ENCODE results near the gene ITSN1. TPM values are rescaled to one million over a fixed set of nuclear protein-coding genes. Genes with fewer than 3 reads are reported as not detected.

The ITSN1 gene
- total and polyA plus RNA-seq, 2 experiments from 2014 or later, result 35.5 to 57.1 TPM

GRCh38 chr21:33734291-33734690 is 92.0 kb downstream of the ITSN1 start:
- Histone ChIP-seq H3K27me3 (replicated peaks; ENCODE audit: insufficient read depth) (no peaks in the 10 kb centered on the region), H3K4me3 (no peak overlapping the region), H3K9me2 (ENCODE audit: insufficient read depth) (no peaks in the 10 kb centered on the region), H3K4me1 (ENCODE audit: insufficient read depth) (no peaks in the 10 kb centered on the region), H3F3A (ENCODE audit: insufficient read depth) (peaks cover 12% of the 10 kb centered on the region; the same call in 1 of the 2 replicates), H3K79me2 (ENCODE audit: insufficient read depth) (0 out of 2 replicates have a peak, but pooled peaks cover under 1% of the 10 kb centered on the region), H3K9ac (no peak overlapping the region), H4K20me1 (ENCODE audit: insufficient read depth) (no peaks in the 10 kb centered on the region), H2AFZ (no peak overlapping the region), H3K4me2 (ENCODE audit: unreplicated experiment) (no peak overlapping the region), H3K36me3 (ENCODE audit: low read depth) (no peaks in the 10 kb centered on the region; the same call in 1 of the 2 replicates), H3K27ac (no peak overlapping the region), H3K9me3 (ENCODE audit: low read depth) (no peaks in the 10 kb centered on the region)
- TF ChIP-seq EZH2phosphoT487 (IDR thresholded peaks at IDR 0.05; ENCODE audit: insufficient read depth, low read depth), result no peak
- no peak for TF ChIP-seq EZH2 (IDR thresholded peaks at IDR 0.05; ENCODE audit: insufficient read depth, poor library complexity, severe bottlenecking)
- in situ Hi-C loops (cut with MboI), result no loop called here
- DNase-seq, result no peak
- WGBS, 2 experiments (ENCODE audit: low coverage in 1 of 2, low lambda C conversion rate in 2 of 2, missing lambda C conversion rate in 2 of 2), result 70 to 71% methylated on average over 3 of the region's 3 CpGs

GRCh38 chr21:33734818-33735217 is 92.5 kb downstream of the ITSN1 start:
- H3K27me3 ChIP-seq (replicated peaks; ENCODE audit: insufficient read depth), result no peaks in the 10 kb centered on the region
- 90 to 99% methylated on average over 2 of the region's 2 CpGs for WGBS, 2 experiments (ENCODE audit: low coverage in 1 of 2, low lambda C conversion rate in 2 of 2, missing lambda C conversion rate in 2 of 2)
- H3K27ac ChIP-seq, result no peak overlapping the region
- H3K79me2 ChIP-seq (ENCODE audit: insufficient read depth), result 0 out of 2 replicates have a peak, but pooled peaks cover 2% of the 10 kb centered on the region
- in situ Hi-C loops (cut with MboI), result no loop called here
- no peak overlapping the region for H3K4me3 ChIP-seq
- TF ChIP-seq EZH2 (IDR thresholded peaks at IDR 0.05; ENCODE audit: insufficient read depth, poor library complexity, severe bottlenecking) (no peak), EZH2phosphoT487 (IDR thresholded peaks at IDR 0.05; ENCODE audit: insufficient read depth, low read depth) (no peak)
- no peaks in the 10 kb centered on the region for H3K4me1 ChIP-seq (ENCODE audit: insufficient read depth)
- H3K4me2 ChIP-seq (ENCODE audit: unreplicated experiment), result no peak overlapping the region
- no peaks in the 10 kb centered on the region for H4K20me1 ChIP-seq (ENCODE audit: insufficient read depth)
- no peaks in the 10 kb centered on the region for H3K9me2 ChIP-seq (ENCODE audit: insufficient read depth)
- DNase-seq, result no peak
- H3F3A ChIP-seq (ENCODE audit: insufficient read depth), result peaks cover 12% of the 10 kb centered on the region; the same call in 1 of the 2 replicates
- no peaks in the 10 kb centered on the region; the same call in 1 of the 2 replicates for H3K36me3 ChIP-seq (ENCODE audit: low read depth)
- no peaks in the 10 kb centered on the region for H3K9me3 ChIP-seq (ENCODE audit: low read depth)
- no peak overlapping the region for H3K9ac ChIP-seq
- H2AFZ ChIP-seq, result no peak overlapping the region

GRCh38 chr21:33736569-33736968 is 94.3 kb downstream of the ITSN1 start:
- 94 to 95% methylated on average over 3 of the region's 3 CpGs for WGBS, 2 experiments (ENCODE audit: low coverage in 1 of 2, low lambda C conversion rate in 2 of 2, missing lambda C conversion rate in 2 of 2)
- H3K4me1 ChIP-seq (ENCODE audit: insufficient read depth), result no peaks in the 10 kb centered on the region
- in situ Hi-C loops (cut with MboI), result no loop called here
- H3K27me3 ChIP-seq (replicated peaks; ENCODE audit: insufficient read depth), result no peaks in the 10 kb centered on the region
- no peak overlapping the region for H2AFZ ChIP-seq
- no peaks in the 10 kb centered on the region for H4K20me1 ChIP-seq (ENCODE audit: insufficient read depth)
- no peak for TF ChIP-seq EZH2phosphoT487 (IDR thresholded peaks at IDR 0.05; ENCODE audit: insufficient read depth, low read depth)
- no peak for TF ChIP-seq EZH2 (IDR thresholded peaks at IDR 0.05; ENCODE audit: insufficient read depth, poor library complexity, severe bottlenecking)
- H3K36me3 ChIP-seq (ENCODE audit: low read depth), result peaks cover 4% of the 10 kb centered on the region; the same call in 1 of the 2 replicates
- H3K4me3 ChIP-seq, result no peak overlapping the region
- no peak for DNase-seq
- no peak overlapping the region for H3K4me2 ChIP-seq (ENCODE audit: unreplicated experiment)
- H3K9ac ChIP-seq, result no peak overlapping the region
- H3K9me3 ChIP-seq (ENCODE audit: low read depth), result no peaks in the 10 kb centered on the region
- peaks cover 12% of the 10 kb centered on the region; the same call in 1 of the 2 replicates for H3F3A ChIP-seq (ENCODE audit: insufficient read depth)
- no peaks in the 10 kb centered on the region for H3K9me2 ChIP-seq (ENCODE audit: insufficient read depth)
- H3K79me2 ChIP-seq (ENCODE audit: insufficient read depth), result 0 out of 2 replicates have a peak, but pooled peaks cover 11% of the 10 kb centered on the region
- no peak overlapping the region for H3K27ac ChIP-seq

GRCh38 chr21:33739701-33740100 is 97.4 kb downstream of the ITSN1 start:
- H3K36me3 ChIP-seq (ENCODE audit: low read depth), result peaks cover 4% of the 10 kb centered on the region; the same call in 1 of the 2 replicates
- H3K27ac ChIP-seq, result no peak overlapping the region
- DNase-seq, result no peak
- H3K4me3 ChIP-seq, result no peak overlapping the region
- 0 out of 2 replicates have a peak, but pooled peaks cover 11% of the 10 kb centered on the region for H3K79me2 ChIP-seq (ENCODE audit: insufficient read depth)
- no peak overlapping the region for H3K9ac ChIP-seq
- H3K9me3 ChIP-seq (ENCODE audit: low read depth), result no peaks in the 10 kb centered on the region
- in situ Hi-C loops (cut with MboI), result no loop called here
- 95 to 98% methylated on average over 5 of the region's 5 CpGs for WGBS, 2 experiments (ENCODE audit: low coverage in 1 of 2, low lambda C conversion rate in 2 of 2, missing lambda C conversion rate in 2 of 2)
- H4K20me1 ChIP-seq (ENCODE audit: insufficient read depth), result no peaks in the 10 kb centered on the region
- no peaks in the 10 kb centered on the region for H3F3A ChIP-seq (ENCODE audit: insufficient read depth)
- no peak overlapping the region for H2AFZ ChIP-seq
- H3K27me3 ChIP-seq (replicated peaks; ENCODE audit: insufficient read depth), result no peaks in the 10 kb centered on the region
- H3K4me1 ChIP-seq (ENCODE audit: insufficient read depth), result no peaks in the 10 kb centered on the region
- no peaks in the 10 kb centered on the region for H3K9me2 ChIP-seq (ENCODE audit: insufficient read depth)
- TF ChIP-seq EZH2 (IDR thresholded peaks at IDR 0.05; ENCODE audit: insufficient read depth, poor library complexity, severe bottlenecking), result no peak
- no peak for TF ChIP-seq EZH2phosphoT487 (IDR thresholded peaks at IDR 0.05; ENCODE audit: insufficient read depth, low read depth)
- no peak overlapping the region for H3K4me2 ChIP-seq (ENCODE audit: unreplicated experiment)
